CD4-positive, alpha-beta T cell treated with Interleukin-12 subunit alpha and Interleukin-12 subunit beta, for 1 hour (primary cell): ENCODE results near the gene SIN3B.
A peak's percentile ranks its signal among the peaks of the same experiment; 100 is the strongest.

ENCODE experiments used
- DNase-seq: peaks from one replicate; pipeline ENCODE4 v3.0.0-alpha.2; 2020

Gene SIN3B

DNA sequence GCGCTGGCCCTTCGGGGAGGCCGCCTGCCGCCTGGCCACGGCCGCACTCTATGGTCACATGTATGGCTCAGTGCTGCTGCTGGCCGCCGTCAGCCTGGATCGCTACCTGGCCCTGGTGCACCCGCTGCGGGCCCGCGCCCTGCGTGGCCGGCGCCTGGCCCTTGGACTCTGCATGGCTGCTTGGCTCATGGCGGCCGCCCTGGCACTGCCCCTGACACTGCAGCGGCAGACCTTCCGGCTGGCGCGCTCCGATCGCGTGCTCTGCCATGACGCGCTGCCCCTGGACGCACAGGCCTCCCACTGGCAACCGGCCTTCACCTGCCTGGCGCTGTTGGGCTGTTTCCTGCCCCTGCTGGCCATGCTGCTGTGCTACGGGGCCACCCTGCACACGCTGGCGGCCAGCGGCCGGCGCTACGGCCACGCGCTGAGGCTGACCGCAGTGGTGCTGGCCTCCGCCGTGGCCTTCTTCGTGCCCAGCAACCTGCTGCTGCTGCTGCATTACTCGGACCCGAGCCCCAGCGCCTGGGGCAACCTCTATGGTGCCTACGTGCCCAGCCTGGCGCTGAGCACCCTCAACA lies 60.8 kb downstream of the SIN3B start:
- no peak for DNase-seq

- DNase-seq, result no peak
Observed at GRCh38 chr19:16890461-16891184, 61.4 kb downstream of the SIN3B start.

GRCh38 chr19:16891696-16892382 lies 62.6 kb downstream of the SIN3B start:
- DNase-seq, result no peak

- no peak for DNase-seq
Observed at GRCh38 chr19:16892436-16892835, 63.2 kb downstream of the SIN3B start.

GRCh38 chr19:16892868-16893685 lies 63.9 kb downstream of the SIN3B start:
- no peak for DNase-seq

DNA sequence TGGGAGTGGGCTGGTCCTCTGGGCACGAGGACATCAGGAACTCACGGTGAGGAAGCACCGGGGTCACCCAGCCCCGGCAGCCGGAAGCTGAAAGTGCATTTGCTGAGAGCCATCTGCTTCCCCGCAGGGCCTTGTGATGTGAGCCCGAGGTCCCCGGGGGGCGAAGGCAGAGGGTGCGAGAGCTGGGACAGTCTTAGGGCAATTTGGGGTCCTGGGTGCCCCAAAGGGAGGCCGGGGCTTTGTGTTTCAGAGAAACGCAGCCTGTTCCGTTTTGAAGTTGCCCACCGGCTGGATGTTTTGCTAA lies 64.4 kb downstream of the SIN3B start:
- no peak for DNase-seq

DNA sequence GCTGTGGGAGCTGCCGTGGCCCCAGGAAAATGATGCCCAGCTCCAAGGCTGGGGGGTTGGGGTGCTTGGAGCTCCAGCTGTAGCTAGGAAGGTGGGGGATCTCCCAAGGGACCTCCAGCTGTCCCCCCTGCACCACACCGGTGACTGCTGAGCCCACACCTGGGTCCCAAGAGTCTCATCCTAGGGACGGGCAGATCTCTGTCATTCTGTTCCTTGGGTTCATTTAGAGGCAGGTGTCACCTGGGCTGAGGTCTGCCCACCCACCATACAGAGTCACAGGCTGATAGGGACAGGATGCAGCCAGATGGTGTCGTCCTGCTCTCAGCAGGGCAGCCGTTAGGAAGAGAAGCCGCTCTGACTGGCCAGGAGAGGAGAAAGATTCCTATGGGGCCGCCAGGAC lies 64.9 kb downstream of the SIN3B start:
- no peak for DNase-seq

- DNase-seq, result no peak
Observed at GRCh38 chr19:16895467-16896145, 66.4 kb downstream of the SIN3B start.

GRCh38 chr19:16896146-16897028 lies 67.2 kb downstream of the SIN3B start:
- no peak for DNase-seq

DNA sequence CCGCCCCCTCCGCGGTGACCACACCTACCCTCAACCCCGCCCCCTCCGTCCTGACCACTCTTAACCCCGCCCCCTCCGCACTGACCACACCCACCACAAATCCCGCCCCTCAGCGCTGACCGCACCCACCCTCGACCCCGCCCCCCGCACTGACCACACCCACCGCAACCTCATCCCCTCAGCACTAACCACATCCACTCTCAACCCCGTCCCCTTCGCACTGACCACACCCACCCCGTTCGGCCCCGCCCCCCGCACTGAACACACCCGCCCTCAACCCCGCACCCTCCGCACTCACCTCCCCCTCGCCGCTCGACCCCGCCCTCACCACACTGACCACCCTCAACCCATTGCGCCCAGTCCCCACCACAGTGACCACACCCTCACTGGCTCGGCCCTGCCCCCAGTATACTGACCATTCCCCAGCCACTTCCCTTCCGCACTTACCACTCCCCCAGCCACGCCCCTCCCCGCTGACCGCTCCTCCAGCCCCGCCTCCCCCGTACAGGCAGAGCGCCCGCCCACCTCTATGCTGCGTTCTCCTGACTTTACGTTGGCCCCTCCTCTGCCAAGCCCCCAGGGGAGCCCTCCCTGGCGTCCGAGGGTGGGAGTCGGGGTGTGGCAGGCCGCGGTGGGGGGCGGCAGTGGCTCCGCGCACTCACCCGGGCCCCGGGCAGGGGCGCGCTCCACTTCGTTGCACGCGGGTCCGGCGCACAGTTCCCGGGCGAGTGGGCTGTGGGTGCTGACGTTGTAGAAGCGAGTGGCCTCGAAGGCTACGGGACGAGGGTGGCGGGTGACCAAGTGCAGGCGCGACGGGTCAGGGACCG lies 68.0 kb downstream of the SIN3B start:
- peak; percentile 75 for DNase-seq

- DNase-seq, result no peak
Observed at GRCh38 chr19:16897856-16898161, 68.6 kb downstream of the SIN3B start.

DNA sequence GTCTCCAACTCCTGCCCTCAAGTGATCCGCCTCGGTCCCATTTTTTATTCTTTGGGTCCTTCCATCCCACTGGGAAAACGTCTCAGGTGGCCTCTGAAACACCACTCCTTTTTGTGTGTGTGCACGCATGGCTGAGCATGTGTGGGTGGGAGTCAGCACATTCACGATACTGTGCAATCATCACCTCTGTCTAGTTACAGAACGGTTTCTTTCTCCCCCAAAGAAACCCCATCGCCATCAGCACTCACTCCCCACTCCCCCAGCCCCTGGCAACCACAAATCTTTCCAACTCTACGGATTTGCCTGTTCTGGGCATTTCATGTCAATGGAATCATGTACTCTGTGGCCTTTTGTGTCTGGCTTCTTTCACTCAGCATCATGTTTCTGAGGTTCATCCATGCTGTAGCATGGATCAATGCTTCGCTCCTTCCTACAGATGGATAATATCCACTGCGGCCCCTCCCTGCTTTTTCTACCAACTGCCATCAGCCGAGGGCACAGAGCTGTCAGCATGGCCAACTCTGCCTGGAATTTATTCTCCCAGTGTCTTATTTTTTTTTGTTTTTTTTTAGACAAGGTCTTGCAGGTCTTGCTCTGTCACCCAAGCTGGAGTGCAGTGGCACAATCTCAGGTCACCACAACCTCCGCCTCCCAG lies 69.3 kb downstream of the SIN3B start:
- DNase-seq, result no peak

DNA sequence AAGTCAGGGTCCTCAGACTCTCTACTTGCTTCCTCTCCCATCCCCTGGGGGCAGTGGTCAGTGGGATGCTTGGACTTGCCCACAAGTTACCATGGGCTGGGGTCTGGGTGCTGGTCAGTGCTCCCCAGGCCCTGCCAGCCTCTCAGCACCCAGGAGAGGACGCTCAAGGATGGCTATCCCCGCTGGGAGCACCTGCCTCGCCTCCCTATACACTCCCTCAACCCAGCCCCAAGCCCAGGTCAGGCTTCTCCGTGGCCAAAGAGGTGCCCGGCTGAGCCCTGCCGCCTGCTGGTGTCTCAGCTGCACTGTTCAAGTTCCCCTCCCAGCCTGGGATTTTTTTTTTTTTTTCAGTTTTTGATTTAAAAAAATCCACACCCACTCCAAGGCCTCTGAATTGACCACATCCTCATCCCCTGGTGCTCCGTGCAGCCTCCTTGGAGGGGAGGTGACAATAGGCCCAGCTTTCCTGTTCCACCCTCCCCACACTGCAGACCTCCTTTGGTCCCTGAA lies 70.4 kb downstream of the SIN3B start:
- DNase-seq, result peak; percentile 33

DNA sequence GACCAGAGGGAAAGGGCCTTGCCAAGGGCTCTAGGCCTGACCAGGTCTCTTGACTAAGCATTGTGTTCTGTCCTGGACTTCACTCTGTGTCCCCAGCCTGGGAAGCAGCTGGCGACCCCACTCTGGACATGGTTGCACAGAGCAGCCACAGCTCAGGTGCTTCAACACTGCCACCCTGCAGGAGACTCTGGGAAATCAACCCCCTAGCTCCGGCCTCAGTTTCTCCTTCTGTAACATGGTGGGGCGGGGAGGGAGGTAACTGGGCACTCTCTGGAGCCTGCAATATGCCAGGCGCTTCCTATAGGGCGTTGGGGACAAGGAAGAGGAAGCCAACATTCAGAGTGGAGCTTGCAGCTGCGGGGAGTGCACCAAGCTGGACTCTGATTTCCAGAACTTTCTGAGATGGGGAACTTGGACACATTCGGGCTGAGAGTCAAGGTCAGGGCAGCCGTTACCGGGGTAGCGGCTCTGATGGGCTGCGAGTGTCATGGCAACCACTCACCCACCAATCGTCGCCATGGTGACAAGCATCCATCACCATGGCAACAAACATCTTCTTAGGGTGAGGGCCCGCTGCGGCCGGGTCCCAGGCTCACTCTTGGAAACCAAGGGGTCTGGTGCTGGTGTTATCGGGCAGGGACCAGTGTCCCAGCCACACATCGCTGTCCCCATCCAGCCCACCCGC lies 72.4 kb downstream of the SIN3B start:
- no peak for DNase-seq

GRCh38 chr19:16902545-16902944 lies 73.3 kb downstream of the SIN3B start:
- DNase-seq, result no peak

- no peak for DNase-seq
Observed at GRCh38 chr19:16903347-16903746, 74.1 kb downstream of the SIN3B start.

GRCh38 chr19:16904599-16904998 lies 75.4 kb downstream of the SIN3B start:
- DNase-seq, result no peak

- no peak for DNase-seq
Observed at GRCh38 chr19:16908759-16909158, 79.6 kb downstream of the SIN3B start.

- DNase-seq, result no peak
Observed at GRCh38 chr19:16911046-16911445, 81.8 kb downstream of the SIN3B start.

- DNase-seq, result no peak
Observed at GRCh38 chr19:16912780-16913179, 83.6 kb downstream of the SIN3B start.
